22Rv1 (cell line): ENCODE measurements around the gene FAM187B.

ENCODE experiments used
- CTCF ChIP-seq: fragments of 450-650 bp; IDR thresholded peaks from 2 replicates; pipeline ENCODE4 v1.5.1; 2017; ENCODE audit warnings: mild to moderate bottlenecking
- ZFX ChIP-seq: fragments of 450-650 bp; IDR thresholded peaks from 2 replicates; pipeline ENCODE4 v1.6.1; 2017; ENCODE audit warnings: antibody characterized with exemption, borderline replicate concordance

- TF ChIP-seq CTCF, result no peak
- TF ChIP-seq ZFX, result no peak
Observed at GRCh38 chr19:35228177-35228930, at the start of gene FAM187B.
